ENCODE measurements around the gene TKT. TPM values are rescaled to one million over a fixed set of nuclear protein-coding genes. Genes with fewer than 3 reads are reported as not detected.

Gene TKT
- total and polyA plus RNA-seq, 2 experiments from 2014 or later, result 584 to 1,411 TPM

- H3K9me3 Mint-ChIP-seq, result no peaks in the 10 kb centered on the region
- H3K4me3 ChIP-seq, result no peak overlapping the region
- H3K36me3 ChIP-seq (ENCODE audit: insufficient read depth), result no peaks in the 10 kb centered on the region
- no peak overlapping the region for H3K27ac ChIP-seq (ENCODE audit: low read depth)
- no peak overlapping the region for H3K27ac Mint-ChIP-seq
- H3K27me3 ChIP-seq (ENCODE audit: insufficient read depth), result no peaks in the 10 kb centered on the region
- peaks cover 11% of the 10 kb centered on the region for H3K4me1 ChIP-seq (ENCODE audit: insufficient read depth)
- H3K27me3 Mint-ChIP-seq (ENCODE audit: insufficient read depth, low read depth, poor library complexity), result peaks cover 4% of the 10 kb centered on the region
- H3K4me3 Mint-ChIP-seq, result no peak overlapping the region
- H3K9me2 ChIP-seq (ENCODE audit: insufficient read depth), result no peaks in the 10 kb centered on the region
- no peaks in the 10 kb centered on the region for H4K20me1 ChIP-seq (replicated peaks; ENCODE audit: insufficient read depth)
- DNase-seq (ENCODE audit: low spot score), result no peak
- 0 out of 2 replicates have a peak, but pooled peaks cover 2% of the 10 kb centered on the region for H3F3A ChIP-seq (replicated peaks; ENCODE audit: low read depth)
- H3K4me2 ChIP-seq, result no peak overlapping the region
- no peaks in the 10 kb centered on the region for H3K79me2 ChIP-seq (replicated peaks; ENCODE audit: insufficient read depth)
- ATAC-seq, result peak; percentile 61
- H3K36me3 Mint-ChIP-seq (ENCODE audit: low read depth), result peaks cover under 1% of the 10 kb centered on the region; the same call in 1 of the 3 replicates
- TF ChIP-seq EZH2phosphoT487 (IDR thresholded peaks at IDR 0.05; ENCODE audit: unreplicated experiment), result no peak
- no peak for TF ChIP-seq ZNF114 (CRISPR knock-in tag; IDR thresholded peaks at IDR 0.05)
- TF ChIP-seq ETS1 (IDR thresholded peaks at IDR 0.05), result no peak
- H2AFZ ChIP-seq, result no peak overlapping the region
- H3K4me1 Mint-ChIP-seq, result peaks cover 17% of the 10 kb centered on the region
These were observed 22.8 kb upstream of the TKT start for GRCh38 chr3:53278667-53279066.

DNA sequence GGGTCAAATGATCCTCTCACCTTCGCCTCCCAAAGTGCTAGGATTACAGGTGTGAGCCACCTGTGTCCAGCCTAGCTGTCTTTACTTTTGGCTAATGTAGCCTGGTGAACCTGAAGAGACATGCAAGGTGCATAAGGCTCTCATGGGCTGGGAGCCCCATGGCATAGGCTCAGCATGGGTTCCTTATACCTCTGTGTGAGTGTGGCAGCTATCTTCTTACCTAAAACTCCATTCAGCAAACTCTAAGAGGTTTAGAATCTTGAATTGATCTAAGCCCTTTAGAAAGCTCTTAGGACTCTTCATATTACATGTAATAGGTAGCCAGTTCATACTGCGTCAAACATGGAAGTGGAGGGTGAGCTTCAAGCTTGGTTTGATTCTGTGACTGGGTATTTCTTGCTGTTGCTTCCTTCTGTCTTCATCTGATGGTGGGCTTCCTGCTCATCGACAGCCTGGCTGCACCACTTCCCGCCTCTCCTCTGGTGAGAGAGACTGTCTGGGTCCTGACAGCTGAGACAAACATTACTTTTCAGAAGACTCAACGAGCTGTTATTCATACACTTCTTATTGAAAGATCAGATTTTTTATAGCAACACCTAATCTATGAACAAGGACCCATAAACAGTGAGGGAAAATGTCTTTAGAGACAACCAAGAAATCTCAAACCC lies 19.2 kb upstream of the TKT start:
- Mint-ChIP-seq H3K27me3 (ENCODE audit: insufficient read depth, low read depth, poor library complexity) (peaks cover 11% of the 10 kb centered on the region), H3K9me3 (no peaks in the 10 kb centered on the region), H3K36me3 (ENCODE audit: low read depth) (no peaks in the 10 kb centered on the region), H3K27ac (no peak overlapping the region), H3K4me3 (no peak overlapping the region), H3K4me1 (peaks cover 26% of the 10 kb centered on the region)
- Histone ChIP-seq H3K9me2 (ENCODE audit: insufficient read depth) (peaks cover 4% of the 10 kb centered on the region; the same call in 1 of the 2 replicates), H3K36me3 (ENCODE audit: insufficient read depth) (no peaks in the 10 kb centered on the region), H3F3A (replicated peaks; ENCODE audit: low read depth) (0 out of 2 replicates have a peak, but pooled peaks cover 2% of the 10 kb centered on the region), H2AFZ (peak overlapping the region; percentile 60; the same call in 1 of the 2 replicates), H3K4me1 (ENCODE audit: insufficient read depth) (peaks cover 16% of the 10 kb centered on the region), H3K27me3 (ENCODE audit: insufficient read depth) (no peaks in the 10 kb centered on the region), H3K27ac (ENCODE audit: low read depth) (no peak overlapping the region), H3K79me2 (replicated peaks; ENCODE audit: insufficient read depth) (no peaks in the 10 kb centered on the region), H4K20me1 (replicated peaks; ENCODE audit: insufficient read depth) (no peaks in the 10 kb centered on the region), H3K4me2 (0 out of 2 replicates have a peak overlapping the region, but pooled peaks have one; percentile 27), H3K4me3 (no peak overlapping the region)
- DNase-seq (ENCODE audit: low spot score) (no peak), ATAC-seq (peak; percentile 51)
- no peak for TF ChIP-seq CREB1 (CRISPR knock-in tag; IDR thresholded peaks at IDR 0.05; ENCODE audit: low read depth)

GRCh38 chr3:53273146-53273670 lies 17.4 kb upstream of the TKT start:
- Histone ChIP-seq H3K9me2 (ENCODE audit: insufficient read depth) (peaks cover 4% of the 10 kb centered on the region; the same call in 1 of the 2 replicates), H3K36me3 (ENCODE audit: insufficient read depth) (no peaks in the 10 kb centered on the region), H4K20me1 (replicated peaks; ENCODE audit: insufficient read depth) (no peaks in the 10 kb centered on the region), H3K27ac (ENCODE audit: low read depth) (no peak overlapping the region), H3K4me3 (no peak overlapping the region), H3K4me2 (no peak overlapping the region), H3K27me3 (ENCODE audit: insufficient read depth) (no peaks in the 10 kb centered on the region), H3K4me1 (ENCODE audit: insufficient read depth) (peaks cover 11% of the 10 kb centered on the region; the same call in 1 of the 2 replicates), H3K79me2 (replicated peaks; ENCODE audit: insufficient read depth) (no peaks in the 10 kb centered on the region), H3F3A (replicated peaks; ENCODE audit: low read depth) (no peaks in the 10 kb centered on the region), H2AFZ (no peak overlapping the region; the same call in 1 of the 2 replicates)
- no peaks in the 10 kb centered on the region for H3K9me3 Mint-ChIP-seq
- DNase-seq (ENCODE audit: low spot score) (no peak), ATAC-seq (no peak)
- peaks cover 25% of the 10 kb centered on the region for H3K4me1 Mint-ChIP-seq
- H3K4me3 Mint-ChIP-seq, result no peak overlapping the region
- H3K36me3 Mint-ChIP-seq (ENCODE audit: low read depth), result no peaks in the 10 kb centered on the region
- peaks cover 8% of the 10 kb centered on the region for H3K27me3 Mint-ChIP-seq (ENCODE audit: insufficient read depth, low read depth, poor library complexity)
- TF ChIP-seq CREB1 (CRISPR knock-in tag; IDR thresholded peaks at IDR 0.05; ENCODE audit: low read depth), result no peak
- TF ChIP-seq ETS1 (IDR thresholded peaks at IDR 0.05), result no peak
- no peak for TF ChIP-seq EZH2 (IDR thresholded peaks at IDR 0.05; ENCODE audit: low read depth, unreplicated experiment)
- TF ChIP-seq, protein P1, sequence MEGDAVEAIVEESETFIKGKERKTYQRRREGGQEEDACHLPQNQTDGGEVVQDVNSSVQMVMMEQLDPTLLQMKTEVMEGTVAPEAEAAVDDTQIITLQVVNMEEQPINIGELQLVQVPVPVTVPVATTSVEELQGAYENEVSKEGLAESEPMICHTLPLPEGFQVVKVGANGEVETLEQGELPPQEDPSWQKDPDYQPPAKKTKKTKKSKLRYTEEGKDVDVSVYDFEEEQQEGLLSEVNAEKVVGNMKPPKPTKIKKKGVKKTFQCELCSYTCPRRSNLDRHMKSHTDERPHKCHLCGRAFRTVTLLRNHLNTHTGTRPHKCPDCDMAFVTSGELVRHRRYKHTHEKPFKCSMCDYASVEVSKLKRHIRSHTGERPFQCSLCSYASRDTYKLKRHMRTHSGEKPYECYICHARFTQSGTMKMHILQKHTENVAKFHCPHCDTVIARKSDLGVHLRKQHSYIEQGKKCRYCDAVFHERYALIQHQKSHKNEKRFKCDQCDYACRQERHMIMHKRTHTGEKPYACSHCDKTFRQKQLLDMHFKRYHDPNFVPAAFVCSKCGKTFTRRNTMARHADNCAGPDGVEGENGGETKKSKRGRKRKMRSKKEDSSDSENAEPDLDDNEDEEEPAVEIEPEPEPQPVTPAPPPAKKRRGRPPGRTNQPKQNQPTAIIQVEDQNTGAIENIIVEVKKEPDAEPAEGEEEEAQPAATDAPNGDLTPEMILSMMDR (conservative IDR thresholded peaks at IDR 0.05; ENCODE audit: low read depth in 2 of 2), result 0 out of 4 replicates have a peak, but pooled peaks of 1 of the 2 experiments have one; percentile 7
- TF ChIP-seq NANOG (IDR thresholded peaks at IDR 0.05; ENCODE audit: borderline replicate concordance), result no peak
- H3K27ac Mint-ChIP-seq, result peak overlapping the region; percentile 66
